Head of caudate nucleus (tissue), 42 donors: Measurements from ENCODE around the gene PDE5A.

Experiments used
- DNase-seq, 42 donors: peaks; one replicate each; pipeline versions ENCODE4 v3.0.0 to v3.0.0-alpha.2; 2020 to 2021; ENCODE audit warnings: mixed read lengths in 7 of 42
- intact Hi-C: fragments of 100-400 bp; cut with DNase I; formaldehyde crosslinking; loops from one replicate; pipeline ENCODE4 v1.15.0; 2022

PDE5A gene

DNA sequence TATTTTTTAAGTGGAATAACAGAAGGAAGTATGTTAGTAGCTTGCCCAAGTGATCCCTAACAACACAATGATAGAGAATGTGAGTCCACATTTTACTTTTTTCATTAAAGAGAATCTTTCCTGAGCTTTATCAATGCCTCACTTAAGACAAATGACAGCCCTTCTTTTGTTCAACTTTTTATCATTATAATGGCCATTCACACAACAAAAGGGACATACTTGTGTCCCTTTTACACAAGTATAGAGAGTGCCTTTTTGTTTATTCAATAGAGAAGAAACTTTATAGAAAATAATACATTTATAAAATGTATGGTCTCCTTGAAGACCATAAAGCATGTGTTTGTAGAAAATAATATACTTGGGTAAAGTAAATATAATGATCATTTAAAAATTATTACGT is 96.3 kb downstream of the PDE5A start:
- DNase-seq: no peak
- intact Hi-C loops: no loop called here

DNA sequence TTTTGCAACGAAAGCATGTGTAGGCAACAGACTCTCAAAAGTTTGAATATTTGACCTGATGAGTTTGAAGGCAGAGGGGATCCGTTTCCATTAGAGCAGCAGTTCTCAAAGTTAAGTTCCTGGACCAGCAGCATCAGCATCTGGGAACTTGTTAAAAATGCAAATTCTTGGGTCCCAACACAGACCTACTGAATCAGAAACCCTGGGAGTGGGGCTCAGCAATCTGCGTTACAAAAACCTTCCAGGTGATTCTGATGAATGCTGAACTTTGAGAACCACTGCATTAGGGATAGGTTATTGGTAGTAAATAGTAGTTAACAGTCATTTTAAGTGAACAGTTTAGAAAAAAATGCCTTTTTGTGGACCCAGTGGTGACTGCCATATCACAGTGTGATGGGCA is 98.8 kb downstream of the PDE5A start:
- intact Hi-C loops: no loop called here
- no peak for DNase-seq

DNA sequence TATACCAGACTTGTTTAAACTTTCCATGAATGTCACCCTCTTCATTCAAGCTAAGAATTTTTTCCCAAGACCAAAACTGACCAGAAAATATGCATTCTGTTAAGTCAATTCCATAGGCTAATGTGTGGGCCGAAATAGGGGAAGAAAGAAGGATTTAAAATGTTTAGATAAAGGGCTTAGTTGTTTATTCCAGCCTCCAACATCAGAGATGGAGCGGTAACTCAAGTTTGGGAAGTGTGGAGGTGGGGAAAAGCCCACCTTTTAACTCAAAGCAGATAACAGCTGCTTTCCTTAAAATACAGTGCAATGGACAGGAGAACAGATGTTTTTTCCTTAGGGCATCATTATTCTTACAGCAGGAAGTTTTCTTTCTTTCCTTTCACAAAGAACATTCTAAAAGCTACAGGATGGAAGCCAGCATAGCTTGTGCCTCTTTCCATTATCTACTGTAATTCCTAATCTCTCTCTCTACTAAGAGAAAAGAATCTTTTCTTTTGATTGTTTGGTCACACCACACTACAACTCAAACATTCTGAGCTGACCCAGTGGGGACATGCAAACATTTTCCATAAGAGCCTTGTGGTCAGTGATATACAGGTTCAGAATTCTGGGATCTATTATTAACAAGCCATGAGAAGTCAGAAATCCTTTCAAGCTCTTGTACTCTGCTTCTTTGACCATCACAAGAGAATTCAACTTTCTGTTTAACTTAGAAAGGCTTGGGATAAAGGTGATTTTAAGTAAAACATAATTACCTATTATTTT is 101.6 kb downstream of the PDE5A start:
- intact Hi-C loops: no loop called here
- no peak for DNase-seq

DNA sequence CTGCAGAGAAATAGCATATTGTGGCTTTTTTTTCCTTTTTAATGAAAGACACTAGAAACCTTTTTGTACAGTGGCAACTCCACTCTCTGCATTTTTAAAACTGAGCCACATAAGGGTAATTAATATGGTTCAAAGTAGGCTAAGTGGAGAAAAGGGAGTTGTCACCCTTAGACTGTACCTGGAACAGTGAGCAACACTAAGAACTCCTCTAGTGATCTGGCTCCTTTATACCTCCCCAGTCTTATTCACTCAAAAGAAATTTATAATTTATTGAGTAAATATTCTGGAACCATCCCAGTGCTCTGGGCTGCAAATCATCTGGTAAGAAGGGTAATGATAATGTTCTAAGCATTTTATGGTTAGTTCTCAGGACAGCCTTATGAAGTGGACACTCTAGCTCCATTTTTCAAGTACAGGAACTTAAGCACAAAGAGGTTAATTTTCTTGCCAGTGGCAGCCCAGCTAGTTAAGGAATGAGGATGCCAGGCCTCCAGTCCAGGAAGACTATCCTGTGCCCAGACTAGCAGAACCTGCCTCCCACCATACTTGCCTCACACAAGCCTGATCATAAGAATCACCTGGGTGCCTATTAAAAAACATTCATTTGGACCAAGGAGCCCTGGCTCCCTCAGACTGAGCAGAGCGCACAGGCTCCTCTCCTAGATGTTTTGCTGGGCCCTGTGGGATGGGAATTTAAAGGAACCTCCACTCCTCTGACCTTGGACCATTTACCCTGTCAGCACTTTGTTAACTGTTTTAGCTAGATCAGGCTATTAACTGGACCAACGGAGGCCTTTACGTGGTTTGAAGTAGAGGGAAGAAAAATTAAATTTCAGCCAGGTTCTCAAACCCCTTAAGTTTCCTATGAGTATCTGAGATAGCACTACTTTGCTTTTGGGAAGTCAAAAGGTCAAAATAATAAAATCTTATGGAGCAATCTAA is 102.6 kb downstream of the PDE5A start:
- DNase-seq: no peak
- intact Hi-C loops: no loop called here

DNA sequence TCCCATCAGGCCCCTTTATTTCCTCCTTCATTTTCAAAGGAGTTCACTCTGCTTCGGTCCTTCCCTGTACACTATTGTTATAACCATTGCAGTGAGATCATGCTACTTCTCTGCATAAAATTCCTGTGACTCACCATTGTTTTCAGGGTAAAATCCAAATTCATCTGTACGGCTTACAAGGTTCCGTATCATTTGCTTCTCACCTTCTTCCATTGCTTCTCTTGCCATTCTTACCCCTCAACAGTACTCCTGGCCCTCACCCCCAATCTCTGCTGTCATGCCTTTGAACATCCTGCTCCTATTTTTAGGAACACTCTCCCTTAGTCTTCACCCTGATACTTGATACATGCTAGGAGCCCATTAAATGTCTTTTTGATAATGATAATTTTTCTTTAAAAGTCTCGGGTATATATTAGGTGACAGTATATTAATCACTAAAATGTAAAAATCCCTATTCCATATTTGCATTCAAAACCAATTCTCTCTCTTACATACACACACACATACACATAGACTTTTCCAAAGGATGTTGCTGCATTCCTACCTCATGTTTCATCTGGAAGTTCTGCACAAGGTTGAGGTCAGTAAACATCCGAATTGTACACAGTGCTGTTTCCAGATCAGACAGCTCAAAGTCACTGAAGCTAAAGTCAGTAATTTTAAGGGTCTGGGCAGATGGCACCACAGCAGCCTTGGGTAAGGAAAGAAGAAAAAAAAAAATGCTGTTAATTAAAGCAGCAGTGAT is 103.4 kb downstream of the PDE5A start:
- intact Hi-C loops: no loop called here
- no peak for DNase-seq

DNA sequence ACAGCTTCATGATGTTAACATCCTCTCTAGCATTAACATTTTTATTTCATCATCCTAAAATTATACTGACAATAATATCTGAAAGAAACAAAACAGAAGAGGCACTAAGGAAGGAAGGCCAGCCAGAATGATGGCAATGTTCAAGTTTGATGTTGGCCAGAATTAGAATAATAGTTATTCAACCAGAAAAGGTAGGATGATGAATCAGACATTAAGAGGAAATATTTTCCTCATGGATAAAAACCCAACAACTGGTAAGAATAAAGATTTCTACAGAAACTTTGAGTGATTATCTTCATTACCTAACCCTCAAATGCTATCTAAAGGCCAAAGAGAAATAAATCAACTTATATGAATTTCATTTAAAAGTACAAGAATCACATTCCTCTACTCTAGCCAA is 105.2 kb downstream of the PDE5A start:
- DNase-seq: no peak
- intact Hi-C loops: no loop called here

DNA sequence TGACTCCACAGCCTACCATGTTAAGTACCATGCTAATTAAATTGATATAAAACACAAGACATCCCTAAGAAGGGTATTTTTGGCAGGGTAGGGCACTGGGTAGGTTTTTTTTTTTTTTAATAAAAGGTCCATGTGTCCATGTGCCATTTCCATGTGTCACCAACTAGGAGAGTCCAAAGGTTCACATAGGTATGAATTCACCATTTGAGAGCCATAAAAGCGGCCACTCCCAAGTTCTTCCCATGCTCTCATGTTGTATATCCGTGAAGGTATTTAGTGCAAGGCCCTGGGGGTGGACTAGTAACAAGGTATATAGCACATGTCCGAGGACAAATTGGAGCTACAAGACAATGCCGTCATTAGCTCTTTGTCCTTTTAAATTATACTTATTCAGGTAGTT is 107.3 kb downstream of the PDE5A start:
- intact Hi-C loops: no loop called here
- DNase-seq: no peak

DNA sequence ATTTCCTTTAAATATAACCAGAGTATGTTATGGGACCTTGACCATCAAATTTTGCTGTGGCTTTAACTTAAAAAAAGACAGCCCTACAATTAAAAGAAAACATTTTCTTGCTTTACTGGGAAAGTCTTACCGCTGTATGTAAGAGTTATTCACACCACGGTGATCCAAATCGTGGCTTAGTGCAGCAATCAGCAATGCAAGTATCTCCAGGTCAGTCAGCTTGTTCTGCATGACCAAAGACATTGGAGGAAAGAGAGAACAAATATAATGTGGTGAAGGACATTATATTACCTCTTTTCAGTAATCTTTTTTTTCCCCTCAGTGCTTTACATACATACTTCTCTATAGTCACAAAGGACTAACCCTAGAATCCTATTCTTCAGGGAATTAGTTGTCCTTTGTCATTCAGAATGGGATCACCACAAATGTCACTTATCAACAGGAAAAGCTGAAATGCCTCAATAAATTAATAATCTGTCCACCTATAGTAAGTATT is 109.6 kb downstream of the PDE5A start:
- no peak for DNase-seq
- intact Hi-C loops: no loop called here

DNA sequence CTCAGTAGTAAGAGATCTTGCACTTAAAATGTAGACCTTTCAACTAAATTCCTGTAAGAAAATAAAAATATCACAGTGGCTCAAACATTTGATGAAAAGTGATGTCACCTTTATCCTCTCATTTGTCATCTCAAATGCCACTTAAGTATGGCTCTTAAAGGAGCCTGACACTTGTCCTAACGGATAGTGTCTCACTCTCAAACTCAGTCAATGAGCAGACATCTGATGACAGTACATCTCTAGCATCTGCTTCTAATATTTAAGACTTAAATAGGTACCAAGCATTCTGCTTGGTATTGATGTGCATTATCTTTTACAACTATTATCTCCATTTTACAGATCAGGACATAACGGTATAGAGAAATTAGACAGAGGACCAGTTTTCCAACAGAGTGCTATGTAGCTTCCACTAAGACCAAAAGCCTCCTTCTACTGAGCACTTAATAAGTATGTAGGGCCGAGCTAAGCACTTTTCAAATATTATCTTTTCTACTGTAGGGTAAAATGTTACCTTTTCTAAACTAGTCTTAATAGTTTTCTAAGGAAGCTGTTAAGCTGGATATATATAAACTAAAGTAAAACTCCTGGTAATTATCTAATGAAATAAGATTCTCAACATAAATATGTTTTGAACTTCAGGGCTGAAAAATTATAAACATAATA is 110.2 kb downstream of the PDE5A start:
- intact Hi-C loops: no loop called here
- DNase-seq: no peak

DNA sequence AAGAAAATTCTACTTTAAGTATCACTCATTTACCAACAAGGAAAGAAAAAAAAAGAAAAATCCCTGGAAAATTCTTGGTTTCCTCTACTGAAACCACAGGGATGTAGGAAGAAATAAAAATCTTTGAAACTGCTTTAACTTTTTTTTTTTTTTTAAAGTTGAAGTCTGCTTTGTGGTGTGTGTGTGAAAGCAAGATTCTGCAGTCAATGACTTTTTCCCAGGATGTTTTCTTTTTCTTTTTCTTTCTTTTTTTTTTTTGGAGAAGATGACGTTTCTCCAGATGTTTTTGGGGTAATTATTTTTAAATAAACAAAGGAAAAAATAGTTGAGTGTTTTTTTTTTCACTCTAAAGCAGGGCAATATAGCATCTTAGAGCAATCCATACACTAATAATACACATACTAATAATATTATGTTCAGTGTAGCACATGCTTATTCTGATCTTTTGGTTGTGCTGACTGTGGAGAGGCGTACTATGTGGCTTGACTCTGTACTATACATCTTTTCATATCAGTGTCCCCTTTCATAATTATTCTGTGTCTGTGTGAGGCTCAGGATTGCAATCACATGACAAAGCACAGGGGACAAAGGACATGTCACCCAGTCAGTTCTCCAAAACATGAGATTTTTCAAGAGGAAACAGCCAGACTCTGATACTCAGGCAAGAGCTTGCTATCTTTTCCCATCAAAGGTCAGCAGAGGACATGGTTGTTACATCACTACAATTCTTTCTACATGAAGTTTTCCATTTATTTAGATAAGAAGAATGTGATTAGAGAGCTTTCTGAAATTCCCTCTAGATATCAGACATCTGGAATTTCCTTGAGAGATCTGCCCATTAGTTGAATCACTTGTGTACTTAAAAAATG is 111.0 kb downstream of the PDE5A start:
- no peak for DNase-seq
- intact Hi-C loops: no loop called here

DNA sequence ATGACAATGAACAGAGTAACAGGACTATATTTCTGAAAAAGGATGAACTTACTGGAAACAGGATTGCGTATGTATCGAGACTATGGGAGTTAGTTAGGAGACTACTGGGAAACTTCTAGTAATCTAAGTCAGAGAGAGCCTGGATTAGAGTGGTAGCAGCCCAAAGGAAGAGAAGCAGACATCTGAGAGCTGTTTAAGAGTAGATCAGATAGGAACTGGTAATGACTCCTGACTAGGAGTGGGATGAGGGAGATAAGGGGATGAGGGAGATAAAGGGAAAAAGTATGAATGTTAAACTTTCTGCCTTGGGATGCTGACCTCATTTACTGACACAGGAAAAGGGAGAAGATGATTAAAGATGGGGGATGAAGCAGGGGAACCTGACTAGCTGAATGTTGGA is 116.2 kb downstream of the PDE5A start:
- no peak for DNase-seq
- intact Hi-C loops: no loop called here

DNA sequence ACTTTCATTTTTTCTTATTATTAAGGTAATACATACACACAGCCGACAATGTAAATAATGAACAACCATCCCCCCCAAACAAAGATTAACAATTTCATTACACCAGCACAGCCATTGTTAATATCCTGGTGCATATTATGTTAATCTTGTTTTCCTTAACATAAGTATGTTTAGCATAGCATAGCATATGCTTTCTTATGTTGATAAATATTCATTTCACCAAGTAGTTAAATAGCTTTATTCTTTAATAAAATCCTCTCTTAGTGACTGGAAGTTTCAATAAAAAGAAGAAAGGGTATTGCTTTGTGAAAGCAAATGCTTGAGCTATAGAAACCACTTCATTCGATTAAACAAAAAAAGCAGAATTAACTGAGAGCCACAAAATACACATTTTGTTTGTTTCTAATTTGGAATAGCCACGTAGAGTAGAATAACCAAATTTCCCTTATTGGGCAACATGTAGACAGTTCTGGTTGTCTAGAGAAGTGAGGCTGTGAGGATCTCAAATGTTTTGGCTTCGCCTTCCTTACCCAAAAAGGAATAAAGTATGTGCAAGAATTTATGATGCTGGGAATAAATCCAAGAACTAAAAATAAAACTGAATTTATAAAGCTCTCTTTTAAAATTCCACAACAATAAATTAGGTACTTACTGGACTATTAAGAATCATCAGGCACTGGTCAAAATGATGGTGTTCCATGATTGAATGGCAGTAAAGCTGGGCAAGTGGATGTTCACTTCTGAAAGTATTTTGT is 118.0 kb downstream of the PDE5A start:
- intact Hi-C loops: no loop called here
- no peak for DNase-seq

DNA sequence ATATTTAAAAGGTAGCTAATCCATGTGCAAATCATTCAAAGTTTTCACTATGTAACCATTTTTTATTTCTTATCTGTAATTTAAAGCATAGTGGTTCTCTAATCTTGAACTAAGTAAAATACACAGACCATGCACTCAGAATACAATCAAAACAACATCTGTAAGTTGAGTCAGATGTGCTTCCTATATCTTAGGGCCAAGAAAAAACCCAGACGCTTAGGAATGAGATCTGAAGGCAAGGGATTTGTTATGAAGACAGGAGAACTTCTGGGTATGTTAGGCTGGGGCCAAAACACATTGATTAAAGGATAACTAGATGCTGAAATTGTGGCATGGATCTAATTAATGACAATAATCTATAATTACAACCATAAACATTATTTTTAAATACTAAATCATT is 120.3 kb downstream of the PDE5A start:
- intact Hi-C loops: no loop called here
- no peak for DNase-seq

DNA sequence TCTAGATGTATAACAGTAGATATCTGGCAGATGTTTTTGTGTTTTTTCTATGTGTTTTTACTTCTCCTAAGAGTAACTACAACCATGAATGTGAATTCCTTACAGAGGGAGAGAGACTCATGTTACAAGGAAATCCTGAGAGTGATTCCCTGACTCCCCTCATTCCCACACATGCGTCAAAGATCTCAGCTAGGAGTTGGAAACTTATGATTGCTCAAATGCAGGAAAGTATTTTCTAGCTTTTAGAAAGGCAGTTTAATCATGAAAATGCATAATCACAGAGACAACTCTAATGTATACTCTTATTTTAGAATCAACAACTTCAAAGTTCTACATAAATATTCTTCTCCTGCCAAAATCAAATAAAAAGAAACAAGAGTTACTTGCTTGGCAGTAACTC is 121.8 kb downstream of the PDE5A start:
- no peak for DNase-seq
- intact Hi-C loops: no loop called here

DNA sequence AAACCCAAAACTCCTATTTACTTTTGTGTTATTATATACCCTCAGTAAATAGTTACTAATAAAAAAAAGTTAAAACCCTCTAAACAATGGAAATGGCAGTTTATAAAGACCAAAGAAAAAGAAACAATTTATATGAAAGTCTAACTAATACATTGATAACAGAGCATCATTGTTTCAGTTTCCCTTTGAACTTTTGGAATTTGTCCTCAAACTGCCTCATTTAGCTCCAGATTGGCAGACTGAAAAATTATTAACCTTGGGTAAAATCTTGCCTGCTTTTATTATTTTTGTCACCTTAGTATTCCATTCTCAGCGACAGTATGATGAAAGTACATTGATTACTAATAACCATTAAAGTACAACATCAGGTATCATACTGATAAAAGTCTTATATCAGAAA is 124.0 kb downstream of the PDE5A start:
- intact Hi-C loops: no loop called here
- DNase-seq: no peak

DNA sequence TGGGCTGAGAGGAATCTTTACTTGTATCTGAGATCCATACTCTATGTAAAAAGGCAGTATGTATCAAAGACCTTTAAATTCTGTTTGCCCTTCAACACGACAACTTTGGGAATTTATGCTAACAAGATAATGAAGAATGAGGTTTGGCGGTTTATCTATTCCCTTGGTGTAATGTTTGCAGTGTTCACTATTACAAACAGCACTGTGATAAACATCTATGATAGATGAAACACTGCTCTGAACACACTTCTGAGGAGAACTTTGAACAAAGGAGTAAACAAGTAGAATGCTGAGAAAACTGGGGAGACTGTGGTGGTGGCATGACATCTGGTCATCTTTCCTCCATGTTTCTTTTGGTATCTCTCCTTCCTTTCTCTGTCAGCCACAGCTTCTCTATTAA is 126.9 kb downstream of the PDE5A start:
- intact Hi-C loops: no loop called here
- DNase-seq: no peak

DNA sequence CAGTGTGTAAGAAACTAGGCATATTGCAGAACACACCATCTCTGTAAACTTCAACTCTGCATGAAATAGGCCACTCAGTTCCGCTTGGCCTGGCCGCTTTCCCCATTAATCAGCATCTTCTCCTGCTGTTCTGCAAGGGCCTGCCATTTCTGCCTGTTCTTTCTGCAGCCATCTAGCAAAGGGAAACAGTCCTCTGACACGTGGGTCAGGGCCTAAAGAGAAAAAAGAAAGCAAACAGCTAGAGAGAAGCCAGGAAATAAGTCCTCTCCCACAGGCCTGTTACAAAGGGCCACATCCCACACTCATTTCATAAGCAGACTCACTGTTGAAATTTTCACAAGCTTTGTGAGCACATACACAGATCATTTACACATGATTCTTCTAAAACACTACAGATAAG is 130.1 kb downstream of the PDE5A start:
- intact Hi-C loops: no loop called here
- peak in 37 of 42 donors; percentile 4 to 74 (median 25) for DNase-seq
